H9 (cell line): ENCODE measurements around the gene NMS. TPM values are rescaled to one million over a fixed set of nuclear protein-coding genes. Genes with fewer than 3 reads are reported as not detected.

ENCODE experiments used
- DNase-seq: peaks from one replicate; pipeline ENCODE4 v3.0.0-alpha.2; 2017
- H2AFZ ChIP-seq: one replicate; pipeline ENCODE4 v1.6.1; 2013; ENCODE audit warnings: mild to moderate bottlenecking, low read length, control low read depth, moderate library complexity
- H2AK5ac ChIP-seq: 2 replicates; pipeline ENCODE4 v1.6.1; 2013; ENCODE audit warnings: low read length, control low read depth, mixed read lengths; ENCODE audit not compliant: insufficient read length
- H2BK120ac ChIP-seq: one replicate; pipeline ENCODE4 v1.6.1; 2013; ENCODE audit warnings: low read depth, mild to moderate bottlenecking, low read length, control low read depth, inconsistent platforms; ENCODE audit not compliant: poor library complexity, severe bottlenecking
- H2BK12ac ChIP-seq: 2 replicates; pipeline ENCODE4 v1.6.1; 2013; ENCODE audit warnings: low read length, control low read depth, mixed read lengths, low read depth; ENCODE audit not compliant: insufficient read length
- H2BK15ac ChIP-seq: 2 replicates; pipeline ENCODE4 v1.6.1; 2013; ENCODE audit warnings: low read depth, low read length, control low read depth
- H2BK20ac ChIP-seq: one replicate; pipeline ENCODE4 v1.6.1; 2013; ENCODE audit warnings: low read depth, mild to moderate bottlenecking, low read length, control low read depth, inconsistent platforms; ENCODE audit not compliant: poor library complexity, severe bottlenecking
- H2BK5ac ChIP-seq: 2 replicates; pipeline ENCODE4 v1.6.1; 2013; ENCODE audit warnings: low read length, control low read depth, mixed read lengths; ENCODE audit not compliant: insufficient read length
- H3K14ac ChIP-seq: 2 replicates; pipeline ENCODE4 v1.6.1; 2013; ENCODE audit warnings: low read length, control low read depth; ENCODE audit not compliant: insufficient read depth
- H3K18ac ChIP-seq: 2 replicates; pipeline ENCODE4 v1.6.1; 2013; ENCODE audit warnings: low read depth, mild to moderate bottlenecking, mixed read lengths, low read length, control low read depth; ENCODE audit not compliant: insufficient read length
- H3K23ac ChIP-seq: 2 replicates; pipeline ENCODE4 v1.6.1; 2013; ENCODE audit warnings: low read length, control low read depth, mixed read lengths, low read depth; ENCODE audit not compliant: insufficient read length
- H3K23me2 ChIP-seq: 2 replicates; pipeline ENCODE4 v1.6.1; 2013; ENCODE audit warnings: low read depth, mild to moderate bottlenecking, mixed read lengths, low read length, control low read depth; ENCODE audit not compliant: insufficient read length, poor library complexity, severe bottlenecking
- H3K27ac ChIP-seq: 2 replicates; pipeline ENCODE4 v1.5.1; 2013; ENCODE audit warnings: low read length, control low read depth, mixed read lengths, low read depth; ENCODE audit not compliant: insufficient read length
- H3K27me3 ChIP-seq: 2 replicates; pipeline ENCODE4 v1.6.1; 2013; ENCODE audit warnings: low read length, control low read depth, inconsistent platforms; ENCODE audit not compliant: insufficient read depth
- H3K4ac ChIP-seq: 2 replicates; pipeline ENCODE4 v1.6.1; 2013; ENCODE audit warnings: low read depth, mild to moderate bottlenecking, control low read depth, inconsistent platforms, low read length, moderate library complexity
- H3K4me1 ChIP-seq: 2 replicates; pipeline ENCODE4 v1.6.1; 2013; ENCODE audit warnings: low read length, control low read depth, inconsistent platforms; ENCODE audit not compliant: insufficient read depth
- H3K4me2 ChIP-seq: 2 replicates; pipeline ENCODE4 v1.6.1; 2013; ENCODE audit warnings: low read length, control low read depth, mixed read lengths; ENCODE audit not compliant: insufficient read length, insufficient read depth
- H3K56ac ChIP-seq: 2 replicates; pipeline ENCODE4 v1.6.1; 2013; ENCODE audit warnings: low read depth, mild to moderate bottlenecking, mixed read lengths, low read length, control low read depth; ENCODE audit not compliant: insufficient read length
- H3K79me1 ChIP-seq: 2 replicates; pipeline ENCODE4 v1.6.1; 2013; ENCODE audit warnings: low read depth, mild to moderate bottlenecking, moderate library complexity, low read length, control low read depth, inconsistent platforms; ENCODE audit not compliant: insufficient read depth, poor library complexity, severe bottlenecking
- H3K79me2 ChIP-seq: 2 replicates; pipeline ENCODE4 v1.6.1; 2013; ENCODE audit warnings: low read length, control low read depth, inconsistent platforms; ENCODE audit not compliant: insufficient read depth
- H3K9ac ChIP-seq: 2 replicates; pipeline ENCODE4 v1.6.1; 2013; ENCODE audit warnings: low read length, control low read depth, mixed read lengths; ENCODE audit not compliant: insufficient read length; ENCODE audit errors: extremely low read depth
- H3K9me3 ChIP-seq: one replicate; pipeline ENCODE4 v1.6.1; 2013; ENCODE audit warnings: low read depth, low read length, inconsistent platforms; ENCODE audit not compliant: control insufficient read depth
- H3T11ph ChIP-seq: one replicate; pipeline ENCODE4 v1.6.1; 2013; ENCODE audit warnings: mild to moderate bottlenecking, low read length, control low read depth, inconsistent platforms
- H4K20me1 ChIP-seq: one replicate; pipeline ENCODE4 v1.6.1; 2013; ENCODE audit not compliant: control insufficient read depth, insufficient read length, insufficient read depth
- H4K5ac ChIP-seq: 2 replicates; pipeline ENCODE4 v1.6.1; 2013; ENCODE audit warnings: low read depth, mild to moderate bottlenecking, mixed read lengths, low read length, control low read depth; ENCODE audit not compliant: insufficient read length
- H4K8ac ChIP-seq: replicated peaks from 2 replicates; pipeline ENCODE4 v1.6.1; 2013; ENCODE audit warnings: low read length, control low read depth, mixed read lengths, low read depth; ENCODE audit not compliant: insufficient read length
- H4K91ac ChIP-seq: 2 replicates; pipeline ENCODE4 v1.6.1; 2013; ENCODE audit warnings: low read depth, mild to moderate bottlenecking, moderate library complexity, mixed read lengths, low read length, control low read depth; ENCODE audit not compliant: insufficient read length
- H3K27ac Mint-ChIP-seq, 3 experiments: 2 replicates in 2 of 3; 3 replicates in 1 of 3; pipeline ENCODE4 v1.8.0; 2020 to 2021; ENCODE audit warnings: mixed read lengths in 3 of 3, mild to moderate bottlenecking in 1 of 3, moderate library complexity in 1 of 3
- H3K27me3 Mint-ChIP-seq: 2 replicates; pipeline ENCODE4 v1.8.0; 2021; ENCODE audit warnings: low read depth, mild to moderate bottlenecking, moderate library complexity, mixed read lengths
- H3K36me3 Mint-ChIP-seq, 3 experiments: 2 replicates in 2 of 3; 3 replicates in 1 of 3; pipeline ENCODE4 v1.8.0; 2020 to 2021; ENCODE audit warnings: low read depth in 3 of 3, mixed read lengths in 3 of 3; ENCODE audit not compliant: insufficient read depth in 1 of 3
- H3K4me1 Mint-ChIP-seq, 2 experiments: 2 replicates each; pipeline ENCODE4 v1.8.0; 2020; ENCODE audit warnings: mixed read lengths in 2 of 2
- H3K4me3 Mint-ChIP-seq, 2 experiments: 2 replicates in 1 of 2; 3 replicates in 1 of 2; pipeline ENCODE4 v1.8.0; 2020 to 2021; ENCODE audit warnings: mild to moderate bottlenecking in 2 of 2, mixed read lengths in 2 of 2, moderate library complexity in 1 of 2
- H3K9me3 Mint-ChIP-seq, 2 experiments: 2 replicates in 1 of 2; 3 replicates in 1 of 2; pipeline ENCODE4 v1.8.0; 2020; ENCODE audit warnings: mild to moderate bottlenecking in 2 of 2, mixed read lengths in 2 of 2, moderate library complexity in 1 of 2
- WGBS: extraction: QIAGEN DNeasy Blood & Tissue Kit; methylation state at CpG from one replicate; pipeline ENCODE4 v1.1.7; 2013; ENCODE audit warnings: missing lambda C conversion rate, low lambda C conversion rate, mixed read lengths; ENCODE audit not compliant: insufficient read length; ENCODE audit errors: extremely low coverage; 5-methylcytosine and 5-hydroxymethylcytosine counted together
- total RNA-seq: library from RNA; stranded (reverse); gene quantifications from 2 replicates; pipeline ENCODE4 v1.2.1, GENCODE V29; 2021
- TF ChIP-seq, protein P1 (sequence below): fragments of 200-600 bp; sonication (generic); conservative IDR thresholded peaks from 3 replicates; pipeline ENCODE4 v1.8.0; 2021; ENCODE audit warnings: antibody characterized with exemption, mild to moderate bottlenecking

Gene NMS
- total RNA-seq, 1 experiment from 2014 or later = not detected

DNA sequence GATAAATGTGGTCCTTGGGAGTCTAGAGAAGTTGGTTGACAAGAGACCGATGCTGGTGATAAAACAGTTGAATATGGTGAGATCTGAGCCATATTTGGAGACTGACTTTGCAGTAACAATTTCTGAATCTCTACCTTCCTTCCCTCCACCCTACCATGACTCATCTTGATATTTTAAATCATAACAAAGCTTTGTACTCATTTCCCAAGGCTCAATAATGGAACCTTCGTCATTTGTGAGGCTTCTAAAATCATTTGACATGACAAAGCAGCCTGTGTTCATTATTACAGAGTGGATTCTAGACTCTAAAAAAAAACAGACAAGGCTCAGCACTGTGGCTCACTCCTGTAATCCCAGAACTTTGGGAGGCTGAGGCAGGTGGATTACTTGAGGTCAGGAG, 54.0 kb downstream of the NMS start:
- Mint-ChIP-seq H3K4me1 (peaks cover 4 to 7% of the 10 kb centered on the region in 2 experiments; a peak in 3 of 4 replicates), H3K27ac (no peak overlapping the region), H3K4me3 (no peak overlapping the region), H3K9me3 (peaks cover 4 to 11% of the 10 kb centered on the region in 2 experiments), H3K36me3 (peaks cover 2 to 4% (median 3%) of the 10 kb centered on the region in 3 experiments; a peak in 4 of 7 replicates), H3K27me3 (no peaks in the 10 kb centered on the region)
- H2BK120ac ChIP-seq = no peak overlapping the region
- H3K9ac ChIP-seq = no peak overlapping the region
- H3K27me3 ChIP-seq = 0 out of 2 replicates have a peak, but pooled peaks cover 3% of the 10 kb centered on the region
- no peaks in the 10 kb centered on the region for H3K4me1 ChIP-seq
- no peaks in the 10 kb centered on the region for H3K23me2 ChIP-seq
- no peak overlapping the region for H3T11ph ChIP-seq
- WGBS = no CpG with 5 or more reads among the region's 2 CpGs
- no peak overlapping the region for H3K4me2 ChIP-seq
- no peak overlapping the region for H3K23ac ChIP-seq
- no peaks in the 10 kb centered on the region for H4K20me1 ChIP-seq
- no peak overlapping the region for H3K4ac ChIP-seq
- H2BK15ac ChIP-seq = no peak overlapping the region
- no peak overlapping the region for H2BK12ac ChIP-seq
- H3K56ac ChIP-seq = no peak overlapping the region
- TF ChIP-seq, protein P1, sequence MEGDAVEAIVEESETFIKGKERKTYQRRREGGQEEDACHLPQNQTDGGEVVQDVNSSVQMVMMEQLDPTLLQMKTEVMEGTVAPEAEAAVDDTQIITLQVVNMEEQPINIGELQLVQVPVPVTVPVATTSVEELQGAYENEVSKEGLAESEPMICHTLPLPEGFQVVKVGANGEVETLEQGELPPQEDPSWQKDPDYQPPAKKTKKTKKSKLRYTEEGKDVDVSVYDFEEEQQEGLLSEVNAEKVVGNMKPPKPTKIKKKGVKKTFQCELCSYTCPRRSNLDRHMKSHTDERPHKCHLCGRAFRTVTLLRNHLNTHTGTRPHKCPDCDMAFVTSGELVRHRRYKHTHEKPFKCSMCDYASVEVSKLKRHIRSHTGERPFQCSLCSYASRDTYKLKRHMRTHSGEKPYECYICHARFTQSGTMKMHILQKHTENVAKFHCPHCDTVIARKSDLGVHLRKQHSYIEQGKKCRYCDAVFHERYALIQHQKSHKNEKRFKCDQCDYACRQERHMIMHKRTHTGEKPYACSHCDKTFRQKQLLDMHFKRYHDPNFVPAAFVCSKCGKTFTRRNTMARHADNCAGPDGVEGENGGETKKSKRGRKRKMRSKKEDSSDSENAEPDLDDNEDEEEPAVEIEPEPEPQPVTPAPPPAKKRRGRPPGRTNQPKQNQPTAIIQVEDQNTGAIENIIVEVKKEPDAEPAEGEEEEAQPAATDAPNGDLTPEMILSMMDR = no peak
- no peak overlapping the region for H4K8ac ChIP-seq
- H2AFZ ChIP-seq = no peak overlapping the region
- no peak overlapping the region for H2BK20ac ChIP-seq
- H4K91ac ChIP-seq = no peak overlapping the region
- H4K5ac ChIP-seq = no peak overlapping the region
- H2BK5ac ChIP-seq = no peak overlapping the region
- H3K27ac ChIP-seq = no peak overlapping the region
- H3K79me1 ChIP-seq = no peaks in the 10 kb centered on the region
- no peak overlapping the region for H3K18ac ChIP-seq
- no peaks in the 10 kb centered on the region for H3K79me2 ChIP-seq
- DNase-seq = no peak
- no peak overlapping the region for H2AK5ac ChIP-seq
- no peaks in the 10 kb centered on the region for H3K9me3 ChIP-seq
- no peak overlapping the region for H3K14ac ChIP-seq
